HuH-7 (cell line): Measurements from ENCODE around the gene PDXP.
"Not testable (repeated sequence)": the region's sequence is repeated elsewhere in the genome, so short reads cannot be mapped to it uniquely, and the experiment has no call there.

ENCODE experiments used
- DNase-seq: peaks from one replicate; pipeline ENCODE4 v3.0.0; 2011; ENCODE audit warnings: low spot score

The PDXP gene

GRCh38 chr22:37647928-37648327, 10.6 kb upstream of the PDXP start:
- DNase-seq: no peak

- DNase-seq: no peak
These were observed 7.9 kb upstream of the PDXP start for GRCh38 chr22:37650463-37651136.

DNA sequence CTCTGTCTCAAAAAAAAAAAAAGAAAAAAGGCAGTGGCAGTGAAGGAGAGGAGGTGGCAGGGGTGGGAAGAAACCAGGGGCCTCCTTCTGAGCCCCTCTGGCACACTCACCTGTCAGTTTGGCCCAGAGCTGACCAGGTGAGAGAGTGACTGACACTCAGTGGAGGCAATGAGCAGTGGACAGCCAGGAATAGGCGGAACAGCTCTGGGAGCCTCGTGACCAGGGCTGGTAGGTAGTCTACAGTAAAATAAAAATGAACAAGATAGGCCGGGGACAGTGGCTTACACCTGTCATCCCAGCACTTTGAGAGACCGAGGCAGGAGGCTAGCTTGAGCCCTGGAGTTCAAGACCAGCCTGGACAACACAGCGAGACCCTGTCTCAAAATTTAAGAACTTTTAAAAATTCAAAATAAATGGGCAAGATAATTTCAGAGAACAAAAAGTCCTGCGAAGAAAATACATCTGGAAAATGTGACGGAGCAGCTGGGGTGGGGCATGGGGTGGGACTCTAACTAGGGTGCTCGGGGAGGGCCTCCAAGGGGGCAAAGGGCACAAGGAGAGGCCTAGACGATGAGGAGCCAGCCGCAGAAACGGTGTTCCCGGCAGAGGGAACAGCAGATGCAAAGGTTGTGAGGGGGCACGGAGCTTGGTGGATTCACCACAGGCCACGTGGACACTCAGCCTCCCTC, 3.8 kb upstream of the PDXP start:
- DNase-seq: no peak

GRCh38 chr22:37655252-37655563, 3.3 kb upstream of the PDXP start:
- no peak for DNase-seq

GRCh38 chr22:37656583-37656982, 1.9 kb upstream of the PDXP start:
- DNase-seq: not testable (repeated sequence)

DNA sequence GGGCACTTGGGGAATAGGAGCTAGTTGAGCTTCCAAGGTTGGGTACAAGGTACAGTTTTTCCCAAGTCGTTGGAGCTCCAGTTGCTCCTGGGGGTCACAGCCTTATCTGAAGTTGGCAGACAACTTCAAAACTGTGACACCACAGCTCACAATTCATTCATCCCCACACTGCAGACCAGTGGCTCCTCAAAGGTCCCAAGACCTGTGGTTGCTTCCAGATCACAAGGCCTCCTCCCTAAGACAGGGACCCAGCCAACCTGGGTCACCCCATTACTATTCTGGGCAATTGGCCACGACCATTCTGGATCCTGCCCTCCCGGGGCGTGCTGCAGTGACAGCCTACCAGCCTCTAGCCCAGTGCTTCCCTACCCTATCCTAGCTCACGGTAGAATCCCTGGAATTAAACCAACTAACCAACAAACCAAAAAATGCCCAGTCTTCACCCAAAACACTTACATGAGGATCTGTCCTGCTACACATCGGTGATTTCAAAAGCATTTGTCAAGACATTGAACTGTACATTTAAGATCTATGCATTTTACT, 862 bp upstream of the PDXP start:
- DNase-seq: peak; percentile 64

DNA sequence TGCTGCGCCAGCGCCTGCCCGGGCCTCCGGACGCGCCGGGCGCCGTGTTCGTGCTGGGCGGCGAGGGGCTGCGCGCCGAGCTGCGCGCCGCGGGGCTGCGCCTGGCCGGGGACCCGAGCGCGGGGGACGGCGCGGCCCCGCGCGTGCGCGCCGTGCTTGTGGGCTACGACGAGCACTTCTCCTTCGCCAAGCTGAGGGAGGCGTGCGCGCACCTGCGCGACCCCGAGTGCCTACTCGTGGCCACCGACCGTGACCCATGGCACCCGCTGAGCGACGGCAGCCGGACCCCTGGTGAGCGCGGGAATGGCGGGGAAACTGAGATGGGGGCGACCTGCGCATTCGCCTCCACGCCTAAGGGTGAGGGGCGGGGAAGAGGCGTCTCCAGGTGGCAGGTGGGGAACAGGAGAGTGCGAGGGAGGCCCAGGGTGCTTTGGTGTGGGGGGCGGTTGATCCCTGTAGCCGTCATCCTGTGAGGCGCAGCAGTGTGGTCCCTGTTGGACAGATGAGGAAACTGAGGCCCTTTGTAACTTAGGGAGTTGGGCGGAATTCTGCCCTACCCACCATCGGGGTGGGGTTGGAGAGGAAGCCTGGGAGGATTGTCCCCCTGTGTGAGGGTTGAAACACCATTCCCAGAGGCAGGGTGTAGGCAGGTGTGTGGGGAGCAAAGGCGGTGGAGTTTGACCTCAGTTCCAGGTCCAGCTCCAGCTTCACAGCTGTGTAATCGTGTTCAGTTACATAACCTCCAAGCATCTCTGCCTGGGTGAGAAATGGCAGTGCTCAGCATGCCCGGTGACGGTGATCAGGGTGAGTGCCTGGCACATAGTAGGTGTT, 758 bp downstream of the PDXP start:
- peak; percentile 77 for DNase-seq

- DNase-seq: no peak
These were observed 1.6 kb downstream of the PDXP start for GRCh38 chr22:37659897-37660708.

GRCh38 chr22:37660709-37661045, 2.2 kb downstream of the PDXP start:
- DNase-seq: no peak

GRCh38 chr22:37661160-37661924, 2.8 kb downstream of the PDXP start:
- DNase-seq: peak; percentile 62

GRCh38 chr22:37662039-37662438, 3.5 kb downstream of the PDXP start:
- no peak for DNase-seq

DNA sequence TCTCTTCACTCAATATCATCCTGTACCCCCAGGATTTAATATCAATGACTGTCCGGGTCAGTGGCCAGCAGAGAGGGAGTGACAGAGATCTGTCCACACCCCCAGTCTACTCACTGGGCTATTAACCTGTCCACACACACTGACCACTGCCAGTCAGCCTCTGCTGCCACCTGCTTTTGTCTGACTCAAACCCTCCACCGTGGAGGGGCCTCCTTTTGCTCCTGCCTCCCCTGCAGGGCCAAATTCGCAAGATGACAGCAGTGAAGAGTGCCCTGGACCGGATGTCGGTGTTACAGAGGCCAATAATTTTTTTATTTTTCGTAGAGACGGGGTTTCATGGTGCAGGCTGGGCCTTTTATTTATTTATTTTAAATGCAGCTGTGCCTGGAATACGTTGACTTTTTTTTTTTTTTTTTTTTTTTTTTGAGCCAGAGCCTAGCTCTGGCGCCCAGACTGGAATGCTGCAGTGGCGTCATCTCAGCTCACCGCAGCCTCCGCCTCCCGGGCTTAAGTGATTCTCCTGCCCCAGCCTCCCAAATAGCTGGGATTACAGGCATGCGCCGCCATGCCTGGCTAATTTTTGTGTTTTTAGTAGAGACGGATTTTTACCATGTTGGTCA, 5.1 kb downstream of the PDXP start:
- DNase-seq: no peak

GRCh38 chr22:37664249-37665101, 6.0 kb downstream of the PDXP start:
- no peak for DNase-seq

DNA sequence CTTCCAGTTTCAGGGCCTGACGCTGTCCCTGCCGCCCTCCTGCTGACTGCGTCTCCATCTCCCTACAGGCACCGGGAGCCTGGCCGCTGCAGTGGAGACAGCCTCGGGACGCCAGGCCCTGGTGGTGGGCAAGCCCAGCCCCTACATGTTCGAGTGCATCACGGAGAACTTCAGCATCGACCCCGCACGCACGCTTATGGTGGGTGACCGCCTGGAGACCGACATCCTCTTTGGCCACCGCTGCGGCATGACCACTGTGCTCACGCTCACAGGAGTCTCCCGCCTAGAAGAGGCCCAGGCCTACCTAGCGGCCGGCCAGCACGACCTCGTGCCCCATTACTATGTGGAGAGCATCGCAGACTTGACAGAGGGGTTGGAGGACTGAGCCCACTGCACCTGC, 7.0 kb downstream of the PDXP start:
- DNase-seq: no peak

GRCh38 chr22:37669586-37669985, 11.1 kb downstream of the PDXP start:
- DNase-seq: no peak

DNA sequence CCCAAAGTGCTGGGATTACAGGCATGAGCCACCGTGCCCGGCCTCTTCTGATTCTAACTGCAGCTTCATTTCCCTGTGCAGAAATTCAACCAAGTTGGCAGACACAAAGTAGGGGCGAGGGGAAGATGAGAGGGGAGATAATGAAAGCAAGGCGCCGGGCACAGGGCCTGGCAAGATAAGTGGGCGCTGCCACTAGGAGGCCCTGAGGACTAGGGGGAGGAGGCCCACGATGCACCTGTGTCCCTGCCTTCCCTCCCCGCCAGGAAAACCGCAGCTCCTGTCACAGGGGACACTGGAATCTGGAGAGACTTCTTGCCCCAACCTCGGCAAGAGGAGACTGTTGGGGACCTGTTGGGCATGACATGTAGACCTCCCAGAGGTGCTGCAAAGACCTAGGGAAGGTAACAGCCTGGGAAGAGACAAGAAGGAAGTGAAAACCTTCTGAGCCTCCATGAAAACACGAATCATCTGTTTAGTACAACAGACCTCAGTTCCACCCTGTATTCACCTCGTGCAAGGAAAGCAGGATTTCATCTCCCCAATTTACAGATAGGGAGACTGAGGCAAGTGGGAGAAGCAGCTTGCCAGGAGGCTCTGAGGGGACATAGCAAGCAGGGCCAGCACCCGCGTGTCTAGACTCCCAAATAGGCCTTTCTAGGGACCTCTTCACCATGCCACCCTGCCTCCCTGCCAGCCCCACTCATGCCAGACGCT, 13.8 kb downstream of the PDXP start:
- no peak for DNase-seq

DNA sequence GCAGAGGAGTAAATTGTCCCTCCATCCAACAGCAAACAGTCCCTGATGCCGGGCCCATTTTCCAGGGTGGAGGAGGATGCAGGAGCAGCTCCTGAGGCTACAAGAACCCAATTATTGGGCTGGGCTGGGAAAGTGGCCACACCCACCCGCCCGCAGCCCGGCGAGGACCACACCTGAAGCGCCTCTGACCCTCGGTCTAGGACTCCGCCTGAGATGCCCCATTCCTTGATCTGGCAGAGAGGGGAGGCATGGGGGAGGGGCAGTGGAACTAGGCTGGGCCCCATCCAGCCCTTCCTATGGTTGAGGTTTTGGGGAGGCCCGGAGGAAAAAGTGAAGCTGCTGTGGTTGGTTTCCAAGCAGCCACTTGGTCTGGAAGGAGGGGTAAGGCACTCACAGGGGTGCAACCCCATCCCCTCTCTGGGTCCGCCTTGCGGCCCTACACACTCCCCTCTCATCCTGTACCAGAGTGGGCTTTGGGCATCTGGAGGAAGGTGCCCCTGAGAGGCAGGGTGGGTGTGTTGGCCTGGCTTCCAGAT, 14.5 kb downstream of the PDXP start:
- no peak for DNase-seq

DNA sequence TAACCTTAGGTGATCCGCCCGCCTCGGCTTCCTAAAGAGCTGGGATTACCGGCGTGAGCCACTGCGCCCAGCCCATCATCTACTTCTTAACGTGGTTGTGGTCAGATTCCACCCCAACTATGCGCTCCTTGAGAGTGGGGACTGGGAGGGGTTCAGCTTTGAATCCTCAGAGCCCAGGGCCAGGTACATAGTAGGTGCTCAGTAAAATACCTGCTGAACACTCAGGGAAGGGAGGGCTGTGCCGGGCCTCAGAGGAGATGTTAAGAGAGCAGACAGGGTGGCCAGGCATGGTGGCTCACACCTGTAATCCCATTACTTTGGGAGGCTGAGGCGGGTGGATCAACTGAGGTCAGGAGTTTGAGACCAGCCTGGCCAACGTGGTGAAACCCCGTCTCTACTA, 15.7 kb downstream of the PDXP start:
- no peak for DNase-seq
